IMR-90 (cell line): ENCODE measurements around the gene GRN. TPM values are rescaled to one million over a fixed set of nuclear protein-coding genes. Genes with fewer than 3 reads are reported as not detected.

ENCODE experiments used
- ATAC-seq: fragments of 200-7000 bp; cut with Tn5 transposase; 2 replicates; pipeline ENCODE4 v1.9.1; 2020; ENCODE audit warnings: low read depth, mild to moderate bottlenecking, moderate library complexity
- BruUV-seq: library from RNA; stranded (reverse); fragments of 400-500 nt; replicated peaks from 2 replicates; lab custom pipeline; 2021; lab: Mats Ljungman, UMichigan
- CTCF ChIA-PET: fragments of 300-600 bp; formaldehyde crosslinking; extraction: SDS; loops from one replicate; lab custom pipeline; 2021; ENCODE audit warnings: antibody characterized with exemption; lab: Yijun Ruan, JAX
- POLR2A ChIA-PET: fragments of 300-600 bp; sonication (Branson Sonifier 250); formaldehyde crosslinking; loops from one replicate; lab custom pipeline; 2022; ENCODE audit warnings: antibody characterized with exemption; ENCODE audit not compliant: unreplicated experiment; lab: Charles Lee
- DNase-seq: peaks from one replicate; pipeline ENCODE4 v3.0.0; 2013
- H2AFZ ChIP-seq: replicated peaks from 2 replicates; pipeline ENCODE3; 2013; ENCODE audit warnings: low read length, mild to moderate bottlenecking; ENCODE audit not compliant: poor library complexity
- H2AK5ac ChIP-seq: 2 replicates; pipeline ENCODE4 v1.6.1; 2013; ENCODE audit warnings: low read depth, low read length, inconsistent platforms
- H2AK9ac ChIP-seq: replicated peaks from 2 replicates; pipeline ENCODE3; 2013; ENCODE audit warnings: mild to moderate bottlenecking, low read depth, low read length, moderate library complexity; ENCODE audit not compliant: poor library complexity
- H2BK120ac ChIP-seq: 2 replicates; pipeline ENCODE4 v1.6.1; 2013; ENCODE audit warnings: low read depth, low read length, inconsistent platforms
- H2BK15ac ChIP-seq: 3 replicates; pipeline ENCODE4 v1.6.1; 2013; ENCODE audit warnings: low read depth, low read length, inconsistent platforms
- H2BK20ac ChIP-seq: 2 replicates; pipeline ENCODE4 v1.6.1; 2013; ENCODE audit warnings: low read depth, mild to moderate bottlenecking, inconsistent platforms, low read length, moderate library complexity
- H2BK5ac ChIP-seq: 2 replicates; pipeline ENCODE4 v1.6.1; 2013; ENCODE audit warnings: mild to moderate bottlenecking, low read depth, low read length, inconsistent platforms; ENCODE audit not compliant: poor library complexity, severe bottlenecking
- H3K14ac ChIP-seq: replicated peaks from 2 replicates; pipeline ENCODE4 v1.6.1; 2013; ENCODE audit warnings: low read depth, low read length, inconsistent platforms
- H3K18ac ChIP-seq: 2 replicates; pipeline ENCODE4 v1.6.1; 2013; ENCODE audit warnings: low read depth, low read length, control low read depth
- H3K23ac ChIP-seq: 2 replicates; pipeline ENCODE4 v1.6.1; 2013; ENCODE audit warnings: low read depth, low read length, inconsistent platforms
- H3K27ac ChIP-seq: 2 replicates; pipeline ENCODE4 v1.5.1; 2013; ENCODE audit warnings: mild to moderate bottlenecking, control low read depth, low read length; ENCODE audit not compliant: insufficient read depth
- H3K27me3 ChIP-seq: 2 replicates; pipeline ENCODE4 v1.6.1; 2013; ENCODE audit warnings: low read length; ENCODE audit not compliant: control insufficient read depth, insufficient read depth
- H3K36me3 ChIP-seq: 2 replicates; pipeline ENCODE4 v1.6.1; 2013; ENCODE audit warnings: low read length, mixed read lengths; ENCODE audit not compliant: control insufficient read depth, insufficient read depth
- H3K4ac ChIP-seq: 2 replicates; pipeline ENCODE4 v1.6.1; 2013; ENCODE audit warnings: low read depth, low read length, inconsistent platforms
- H3K4me1 ChIP-seq: 2 replicates; pipeline ENCODE4 v1.6.1; 2013; ENCODE audit warnings: low read length, mixed read lengths; ENCODE audit not compliant: control insufficient read depth, insufficient read depth
- H3K4me2 ChIP-seq: 2 replicates; pipeline ENCODE4 v1.6.1; 2013; ENCODE audit warnings: low read depth, mild to moderate bottlenecking, control low read depth, low read length, moderate library complexity
- H3K4me3 ChIP-seq: 2 replicates; pipeline ENCODE4 v1.5.1; 2013; ENCODE audit warnings: low read depth, mild to moderate bottlenecking, control low read depth, low read length, moderate library complexity; ENCODE audit not compliant: insufficient read depth
- H3K56ac ChIP-seq: 2 replicates; pipeline ENCODE4 v1.6.1; 2013; ENCODE audit warnings: low read length, inconsistent platforms; ENCODE audit not compliant: insufficient read depth; ENCODE audit errors: extremely low read depth
- H3K79me1 ChIP-seq, 2 experiments: 2 replicates each; pipeline ENCODE4 v1.6.1; 2013; ENCODE audit warnings: low read length in 2 of 2, inconsistent platforms in 1 of 2, low read depth in 1 of 2
- H3K9ac ChIP-seq: 2 replicates; pipeline ENCODE4 v1.6.1; 2013; ENCODE audit warnings: low read depth, low read length, control low read depth
- H3K9me1 ChIP-seq: 2 replicates; pipeline ENCODE4 v1.6.1; 2013; ENCODE audit warnings: low read length, inconsistent platforms; ENCODE audit not compliant: insufficient read depth
- H3K9me3 ChIP-seq: 2 replicates; pipeline ENCODE4 v1.6.1; 2013; ENCODE audit warnings: low read length; ENCODE audit not compliant: control insufficient read depth, insufficient read depth
- H4K20me1 ChIP-seq: 2 replicates; pipeline ENCODE4 v1.6.1; 2013; ENCODE audit warnings: low read length, inconsistent platforms; ENCODE audit not compliant: insufficient read depth
- H4K5ac ChIP-seq: 2 replicates; pipeline ENCODE4 v1.6.1; 2013; ENCODE audit warnings: mild to moderate bottlenecking, low read depth, low read length, control low read depth
- H4K8ac ChIP-seq, 2 experiments: 2 replicates each; pipeline ENCODE4 v1.6.1; 2013; ENCODE audit warnings: low read depth in 2 of 2, low read length in 2 of 2, control low read depth in 1 of 2, inconsistent platforms in 1 of 2
- H4K91ac ChIP-seq: 2 replicates; pipeline ENCODE4 v1.6.1; 2013; ENCODE audit warnings: low read depth, low read length, inconsistent platforms; ENCODE audit not compliant: insufficient read depth
- BHLHE40 ChIP-seq: fragments of 150-350 bp; IDR thresholded peaks from 2 replicates; pipeline ENCODE4 v1.6.1; 2016; ENCODE audit warnings: mild to moderate bottlenecking, low read depth, low read length
- CEBPB ChIP-seq: IDR thresholded peaks from 2 replicates; pipeline ENCODE4 v1.6.1; 2012; ENCODE audit warnings: low read depth, low read length, improper control_type of control experiment
- CHD1 ChIP-seq: IDR thresholded peaks from 2 replicates; pipeline ENCODE4 v1.6.1; 2012; ENCODE audit warnings: low read depth, low read length, improper control_type of control experiment
- FOS ChIP-seq: fragments of 150-350 bp; IDR thresholded peaks from 2 replicates; pipeline ENCODE4 v1.6.1; 2016; ENCODE audit warnings: low read depth, low read length
- MAFK ChIP-seq: IDR thresholded peaks from 2 replicates; pipeline ENCODE4 v1.6.1; 2012; ENCODE audit warnings: low read depth, low read length, improper control_type of control experiment
- MAZ ChIP-seq: IDR thresholded peaks from 2 replicates; pipeline ENCODE4 v1.6.1; 2012; ENCODE audit warnings: low read depth, mild to moderate bottlenecking, low read length, improper control_type of control experiment, moderate library complexity, borderline replicate concordance
- MXI1 ChIP-seq: IDR thresholded peaks from 2 replicates; pipeline ENCODE4 v1.6.1; 2012; ENCODE audit warnings: low read depth, mild to moderate bottlenecking, low read length, moderate library complexity, borderline replicate concordance
- NFE2L2 ChIP-seq: fragments of 150-350 bp; IDR thresholded peaks from 2 replicates; pipeline ENCODE4 v1.6.1; 2016; ENCODE audit warnings: low read depth, mild to moderate bottlenecking, low read length
- POLR2A ChIP-seq: IDR thresholded peaks from 2 replicates; pipeline ENCODE4 v1.6.1; 2012; ENCODE audit warnings: mild to moderate bottlenecking, low read depth, low read length
- RAD21 ChIP-seq: IDR thresholded peaks from 2 replicates; pipeline ENCODE4 v1.6.1; 2012; ENCODE audit warnings: low read length, improper control_type of control experiment
- RCOR1 ChIP-seq: IDR thresholded peaks from 2 replicates; pipeline ENCODE4 v1.6.1; 2012; ENCODE audit warnings: mild to moderate bottlenecking, low read length, improper control_type of control experiment; ENCODE audit not compliant: insufficient replicate concordance
- RFX5 ChIP-seq: IDR thresholded peaks from 2 replicates; pipeline ENCODE4 v1.8.0; 2012; ENCODE audit warnings: low read depth, mild to moderate bottlenecking, low read length, moderate library complexity
- SMC3 ChIP-seq: fragments of 150-350 bp; IDR thresholded peaks from 2 replicates; pipeline ENCODE4 v1.6.1; 2016; ENCODE audit warnings: low read depth, mild to moderate bottlenecking, antibody characterized with exemption, low read length, moderate library complexity
- WGBS, 2 experiments: methylation state at CpG; one replicate each; pipeline versions ENCODE4 v1.1.5 to v1.1.7; 2013; ENCODE audit warnings: missing lambda C conversion rate in 2 of 2; ENCODE audit not compliant: insufficient read length in 1 of 2; ENCODE audit errors: extremely low coverage in 2 of 2; 5-methylcytosine and 5-hydroxymethylcytosine counted together
- dilution Hi-C: fragments of 300-500 bp; cut with HindIII; formaldehyde crosslinking; loops from one replicate; pipeline ENCODE4 v1.14.3; 2018; ENCODE audit warnings: low sequenced_read_pairs; ENCODE audit not compliant: unreplicated experiment
- in situ Hi-C: fragments of 300-500 bp; cut with MboI; formaldehyde crosslinking; loops from 3 replicates; pipeline ENCODE4 v1.14.3; 2019; ENCODE audit warnings: low sequenced_read_pairs, inconsistent platforms, mixed read lengths
- intact Hi-C: fragments of 100-400 bp; cut with micrococcal nuclease; formaldehyde crosslinking; loops from 2 replicates; pipeline ENCODE4 v1.10.0; 2022
- polyA plus RNA-seq, 3 experiments: library from polyadenylated mRNA; depleted of rRNA; stranded (reverse); fragments of >200 nt; gene quantifications; 2 replicates each; pipeline ENCODE4 v1.2.3, GENCODE V29; 2012; ENCODE audit warnings: low replicate concordance in 1 of 3
- total RNA-seq: library from RNA; depleted of rRNA; stranded (reverse); fragments of >200 nt; gene quantifications from 2 replicates; pipeline ENCODE4 v1.2.3, GENCODE V29; 2012
- TF ChIP-seq, protein P1 (sequence below): fragments of 150-350 bp; IDR thresholded peaks from 2 replicates; pipeline ENCODE4 v1.6.1; 2017; ENCODE audit warnings: mild to moderate bottlenecking, antibody characterized with exemption, low read length, low read depth
- TF ChIP-seq, protein P2 (sequence below): conservative IDR thresholded peaks from 2 replicates; pipeline ENCODE4 v1.5.1; 2012; ENCODE audit warnings: mild to moderate bottlenecking, low read depth, low read length, improper control_type of control experiment
- TF ChIP-seq, protein P3 (sequence below): fragments of 150-350 bp; IDR thresholded peaks from 2 replicates; pipeline ENCODE4 v1.6.1; 2016; ENCODE audit warnings: low read depth, mild to moderate bottlenecking, low read length, moderate library complexity, borderline replicate concordance

GRN gene
- total and polyA plus RNA-seq, 2 of the 4 experiments (the other 2 are of a cell fraction) = 38.9 to 494 TPM

DNA sequence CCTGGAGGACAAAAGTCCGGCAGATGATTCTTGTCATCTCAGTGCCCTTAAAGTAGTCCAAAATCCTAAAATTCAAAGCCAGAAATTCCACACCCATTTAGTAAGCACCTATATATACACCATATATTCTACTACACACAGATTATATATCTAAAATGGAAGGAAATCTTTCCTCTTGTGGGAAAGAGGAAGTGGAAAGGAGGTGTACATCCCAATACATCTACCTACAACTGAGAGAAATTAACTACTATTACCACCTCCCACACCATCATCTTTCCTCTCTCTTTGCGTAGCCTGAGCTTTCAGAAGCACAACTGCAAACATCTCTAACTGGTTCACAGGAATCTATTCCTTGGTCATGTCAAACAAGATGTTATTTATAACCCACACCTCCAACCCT, 49.7 kb downstream of the GRN start:
- intact Hi-C loops = no loop called here
- no peak for ATAC-seq
- 100% methylated on average over 1 of the region's 2 CpGs; no CpG with 5 or more reads in 1 of the 2 experiments for WGBS, 2 experiments

More for the DNA sequence above, 49.7 kb downstream of the GRN start:
- ChIA-PET POLR2A (no interaction called here), CTCF (no interaction called here)
- no peak for DNase-seq
- Histone ChIP-seq H3K79me1 (peaks cover 0 to 25% of the 10 kb centered on the region in 2 experiments; a peak in 2 of 4 replicates), H2BK15ac (no peak overlapping the region), H3K23ac (no peak overlapping the region), H3K14ac (no peak overlapping the region), H2BK20ac (no peak overlapping the region), H3K9ac (no peak overlapping the region), H3K4me3 (no peak overlapping the region), H2AK9ac (no peak overlapping the region), H4K5ac (no peak overlapping the region), H3K56ac (no peak overlapping the region), H3K36me3 (peaks cover 32% of the 10 kb centered on the region), H4K8ac (no peak overlapping the region), H2BK5ac (no peak overlapping the region), H2BK120ac (no peak overlapping the region), H3K9me3 (no peaks in the 10 kb centered on the region), H3K27ac (no peak overlapping the region), H3K18ac (no peak overlapping the region), H4K91ac (no peak overlapping the region), H3K27me3 (no peaks in the 10 kb centered on the region), H2AFZ (no peak overlapping the region), H3K4me2 (no peak overlapping the region), H2AK5ac (no peak overlapping the region), H3K4ac (no peak overlapping the region), H3K9me1 (peaks cover 8% of the 10 kb centered on the region), H3K4me1 (no peaks in the 10 kb centered on the region), H4K20me1 (peaks cover under 1% of the 10 kb centered on the region)
- BruUV-seq = no TSS peak
- in situ Hi-C loops (no loop called here), dilution Hi-C loops (no loop called here)
- TF ChIP-seq RFX5 (no peak), CHD1 (no peak), MAFK (no peak), MAZ (no peak), NFE2L2 (no peak), POLR2A (no peak), RCOR1 (no peak), RAD21 (no peak), SMC3 (no peak), FOS (no peak), BHLHE40 (no peak), MXI1 (no peak), CEBPB (no peak)
- TF ChIP-seq, protein P1, sequence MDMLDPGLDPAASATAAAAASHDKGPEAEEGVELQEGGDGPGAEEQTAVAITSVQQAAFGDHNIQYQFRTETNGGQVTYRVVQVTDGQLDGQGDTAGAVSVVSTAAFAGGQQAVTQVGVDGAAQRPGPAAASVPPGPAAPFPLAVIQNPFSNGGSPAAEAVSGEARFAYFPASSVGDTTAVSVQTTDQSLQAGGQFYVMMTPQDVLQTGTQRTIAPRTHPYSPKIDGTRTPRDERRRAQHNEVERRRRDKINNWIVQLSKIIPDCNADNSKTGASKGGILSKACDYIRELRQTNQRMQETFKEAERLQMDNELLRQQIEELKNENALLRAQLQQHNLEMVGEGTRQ = no peak
- TF ChIP-seq, protein P2, sequence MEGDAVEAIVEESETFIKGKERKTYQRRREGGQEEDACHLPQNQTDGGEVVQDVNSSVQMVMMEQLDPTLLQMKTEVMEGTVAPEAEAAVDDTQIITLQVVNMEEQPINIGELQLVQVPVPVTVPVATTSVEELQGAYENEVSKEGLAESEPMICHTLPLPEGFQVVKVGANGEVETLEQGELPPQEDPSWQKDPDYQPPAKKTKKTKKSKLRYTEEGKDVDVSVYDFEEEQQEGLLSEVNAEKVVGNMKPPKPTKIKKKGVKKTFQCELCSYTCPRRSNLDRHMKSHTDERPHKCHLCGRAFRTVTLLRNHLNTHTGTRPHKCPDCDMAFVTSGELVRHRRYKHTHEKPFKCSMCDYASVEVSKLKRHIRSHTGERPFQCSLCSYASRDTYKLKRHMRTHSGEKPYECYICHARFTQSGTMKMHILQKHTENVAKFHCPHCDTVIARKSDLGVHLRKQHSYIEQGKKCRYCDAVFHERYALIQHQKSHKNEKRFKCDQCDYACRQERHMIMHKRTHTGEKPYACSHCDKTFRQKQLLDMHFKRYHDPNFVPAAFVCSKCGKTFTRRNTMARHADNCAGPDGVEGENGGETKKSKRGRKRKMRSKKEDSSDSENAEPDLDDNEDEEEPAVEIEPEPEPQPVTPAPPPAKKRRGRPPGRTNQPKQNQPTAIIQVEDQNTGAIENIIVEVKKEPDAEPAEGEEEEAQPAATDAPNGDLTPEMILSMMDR = no peak
- TF ChIP-seq, protein P3, sequence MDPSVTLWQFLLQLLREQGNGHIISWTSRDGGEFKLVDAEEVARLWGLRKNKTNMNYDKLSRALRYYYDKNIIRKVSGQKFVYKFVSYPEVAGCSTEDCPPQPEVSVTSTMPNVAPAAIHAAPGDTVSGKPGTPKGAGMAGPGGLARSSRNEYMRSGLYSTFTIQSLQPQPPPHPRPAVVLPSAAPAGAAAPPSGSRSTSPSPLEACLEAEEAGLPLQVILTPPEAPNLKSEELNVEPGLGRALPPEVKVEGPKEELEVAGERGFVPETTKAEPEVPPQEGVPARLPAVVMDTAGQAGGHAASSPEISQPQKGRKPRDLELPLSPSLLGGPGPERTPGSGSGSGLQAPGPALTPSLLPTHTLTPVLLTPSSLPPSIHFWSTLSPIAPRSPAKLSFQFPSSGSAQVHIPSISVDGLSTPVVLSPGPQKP = no peak
